ENCODE data around the gene CNN2.

The CNN2 gene

GRCh38 chr19:1086613-1087012 lies 60.2 kb downstream of the CNN2 start:
- Histone ChIP-seq H3K27ac (no peak overlapping the region), H3K9me3 (ENCODE audit: low read depth, low read length) (no peaks in the 10 kb centered on the region), H3K9ac (ENCODE audit: insufficient read length) (no peak overlapping the region), H3K36me3 (ENCODE audit: insufficient read depth, low read length) (peaks cover 22% of the 10 kb centered on the region; the same call in 1 of the 2 replicates), H3K4me3 (no peak overlapping the region)
- DNase-seq (ENCODE audit: low read depth, low spot score), result no peak
- TF ChIP-seq POLR2AphosphoS5 (IDR thresholded peaks at IDR 0.05; ENCODE audit: borderline replicate concordance, low read depth, low read length) (no peak), FOXP2 (optimal IDR thresholded peaks at IDR 0.05; ENCODE audit: control extremely low read depth, extremely low read length, insufficient read depth) (no peak), EZH2 (IDR thresholded peaks at IDR 0.05) (no peak)

- H3K36me3 ChIP-seq (ENCODE audit: insufficient read depth, low read length), result peaks cover 28% of the 10 kb centered on the region; the same call in 1 of the 2 replicates
- H3K27ac ChIP-seq, result peak overlapping the region; percentile 19; the same call in 1 of the 2 replicates
- no peaks in the 10 kb centered on the region for H3K9me3 ChIP-seq (ENCODE audit: low read depth, low read length)
- TF ChIP-seq POLR2AphosphoS5 (IDR thresholded peaks at IDR 0.05; ENCODE audit: borderline replicate concordance, low read depth, low read length) (0 out of 2 replicates have a peak, but pooled peaks have one; percentile 21), EZH2 (IDR thresholded peaks at IDR 0.05) (no peak)
- H3K4me3 ChIP-seq, result no peak overlapping the region
- H3K9ac ChIP-seq (ENCODE audit: insufficient read length), result no peak overlapping the region
- no peak for DNase-seq (ENCODE audit: low read depth, low spot score)
Observed at GRCh38 chr19:1087813-1088415, 61.5 kb downstream of the CNN2 start.

GRCh38 chr19:1088416-1089010 lies 62.1 kb downstream of the CNN2 start:
- no peak overlapping the region for H3K9ac ChIP-seq (ENCODE audit: insufficient read length)
- H3K27ac ChIP-seq, result 0 out of 2 replicates have a peak overlapping the region, but pooled peaks have one; percentile 13

More at GRCh38 chr19:1088416-1089010, 62.1 kb downstream of the CNN2 start:
- Histone ChIP-seq H3K9me3 (ENCODE audit: low read depth, low read length) (no peaks in the 10 kb centered on the region), H3K36me3 (ENCODE audit: insufficient read depth, low read length) (peaks cover 34% of the 10 kb centered on the region; the same call in 1 of the 2 replicates), H3K4me3 (no peak overlapping the region)
- no peak for DNase-seq (ENCODE audit: low read depth, low spot score)
- no peak for TF ChIP-seq POLR2AphosphoS5 (IDR thresholded peaks at IDR 0.05; ENCODE audit: borderline replicate concordance, low read depth, low read length)
- no peak for TF ChIP-seq EZH2 (IDR thresholded peaks at IDR 0.05)
- no peak for TF ChIP-seq FOXP2 (optimal IDR thresholded peaks at IDR 0.05; ENCODE audit: control extremely low read depth, extremely low read length, insufficient read depth)
